Measurements from ENCODE around the gene GNB5.
"Not testable (repeated sequence)": the region's sequence is repeated elsewhere in the genome, so short reads cannot be mapped to it uniquely, and the experiment has no call there.

The GNB5 gene

GRCh38 chr15:52171807-52172206 lies 19.4 kb downstream of the GNB5 start:
- ATAC-seq (replicated peaks) (no peak), DNase-seq (no peak)
- no peaks in the 10 kb centered on the region for H3K27me3 Mint-ChIP-seq
- peaks cover 9% of the 10 kb centered on the region for H3K36me3 Mint-ChIP-seq (ENCODE audit: insufficient read depth)
- H3K4me1 Mint-ChIP-seq (ENCODE audit: low read depth in 2 of 2) = peaks cover 35 to 52% of the 10 kb centered on the region in 2 donors
- peak overlapping the region in 1 of 2 donors; percentile 55 for H3K27ac Mint-ChIP-seq
- no peaks in the 10 kb centered on the region for H3K9me3 Mint-ChIP-seq
- no peak overlapping the region for H3K4me3 Mint-ChIP-seq

- peak; percentile 67 for ATAC-seq (replicated peaks)
- H3K27ac Mint-ChIP-seq = peak overlapping the region in 1 of 2 donors; percentile 55
- H3K4me3 Mint-ChIP-seq = no peak overlapping the region
- no peaks in the 10 kb centered on the region for H3K27me3 Mint-ChIP-seq
- DNase-seq = no peak
- H3K36me3 Mint-ChIP-seq (ENCODE audit: insufficient read depth) = peaks cover 9% of the 10 kb centered on the region
- peaks cover 32 to 53% of the 10 kb centered on the region in 2 donors for H3K4me1 Mint-ChIP-seq (ENCODE audit: low read depth in 2 of 2)
- H3K9me3 Mint-ChIP-seq = no peaks in the 10 kb centered on the region
Observed at GRCh38 chr15:52171386-52171785, 19.8 kb downstream of the GNB5 start.

GRCh38 chr15:52170199-52170598 lies 21.0 kb downstream of the GNB5 start:
- H3K36me3 Mint-ChIP-seq (ENCODE audit: insufficient read depth); DNase-seq; ATAC-seq (replicated peaks); H3K27me3 Mint-ChIP-seq; H3K9me3 Mint-ChIP-seq; H3K4me3 Mint-ChIP-seq: not testable (repeated sequence)
- Mint-ChIP-seq H3K4me1 (ENCODE audit: low read depth in 2 of 2) (peaks cover 28 to 54% of the 10 kb centered on the region in 2 donors), H3K27ac (peak overlapping the region in 1 of 2 donors; percentile 25)

- H3K4me1 Mint-ChIP-seq (ENCODE audit: low read depth in 2 of 2) = peaks cover 15 to 44% of the 10 kb centered on the region in 2 donors
- not testable (repeated sequence) for H3K4me3 Mint-ChIP-seq; H3K27me3 Mint-ChIP-seq; H3K9me3 Mint-ChIP-seq; ATAC-seq (replicated peaks); DNase-seq
- H3K36me3 Mint-ChIP-seq (ENCODE audit: insufficient read depth) = peaks cover 23% of the 10 kb centered on the region
- peak overlapping the region in 1 of 2 donors; percentile 20 for H3K27ac Mint-ChIP-seq
Observed at GRCh38 chr15:52165494-52166131, 25.6 kb downstream of the GNB5 start.

GRCh38 chr15:52164631-52165265 lies 26.4 kb downstream of the GNB5 start:
- Mint-ChIP-seq H3K36me3 (ENCODE audit: insufficient read depth) (peaks cover 24% of the 10 kb centered on the region), H3K27me3 (no peaks in the 10 kb centered on the region), H3K4me1 (ENCODE audit: low read depth in 2 of 2) (peaks cover 14 to 39% of the 10 kb centered on the region in 2 donors), H3K4me3 (no peak overlapping the region), H3K9me3 (no peaks in the 10 kb centered on the region), H3K27ac (peak overlapping the region in 1 of 2 donors; percentile 41)
- peak; percentile 53 for ATAC-seq (replicated peaks)
- DNase-seq = no peak

- ATAC-seq (replicated peaks) = no peak
- peaks cover 28% of the 10 kb centered on the region for H3K36me3 Mint-ChIP-seq (ENCODE audit: insufficient read depth)
- H3K27ac Mint-ChIP-seq = peak overlapping the region in 1 of 2 donors; percentile 19
- DNase-seq = peak in 2 of 3 experiments; percentile 13 to 17
- peaks cover 13 to 33% of the 10 kb centered on the region in 2 donors for H3K4me1 Mint-ChIP-seq (ENCODE audit: low read depth in 2 of 2)
- no peak overlapping the region for H3K4me3 Mint-ChIP-seq
- H3K27me3 Mint-ChIP-seq = no peaks in the 10 kb centered on the region
- no peaks in the 10 kb centered on the region for H3K9me3 Mint-ChIP-seq
Observed at GRCh38 chr15:52163321-52164190, 27.6 kb downstream of the GNB5 start.

- Mint-ChIP-seq H3K27me3 (no peaks in the 10 kb centered on the region), H3K9me3 (no peaks in the 10 kb centered on the region), H3K4me1 (ENCODE audit: low read depth in 2 of 2) (peaks cover 12 to 27% of the 10 kb centered on the region in 2 donors), H3K27ac (peak overlapping the region in 1 of 2 donors; percentile 19), H3K36me3 (ENCODE audit: insufficient read depth) (peaks cover 34% of the 10 kb centered on the region), H3K4me3 (no peak overlapping the region)
- ATAC-seq (replicated peaks) (no peak), DNase-seq (no peak)
Observed at GRCh38 chr15:52162876-52163275, 28.3 kb downstream of the GNB5 start.

GRCh38 chr15:52162260-52162659 lies 28.9 kb downstream of the GNB5 start:
- ATAC-seq (replicated peaks) = no peak
- DNase-seq = no peak
- H3K4me3 Mint-ChIP-seq = no peak overlapping the region
- peaks cover 34% of the 10 kb centered on the region for H3K36me3 Mint-ChIP-seq (ENCODE audit: insufficient read depth)
- H3K4me1 Mint-ChIP-seq (ENCODE audit: low read depth in 2 of 2) = peaks cover 12 to 24% of the 10 kb centered on the region in 2 donors
- no peaks in the 10 kb centered on the region for H3K27me3 Mint-ChIP-seq
- no peak overlapping the region for H3K27ac Mint-ChIP-seq
- no peaks in the 10 kb centered on the region for H3K9me3 Mint-ChIP-seq

- no peak for ATAC-seq (replicated peaks)
- H3K36me3 Mint-ChIP-seq (ENCODE audit: insufficient read depth) = peaks cover 34% of the 10 kb centered on the region
- peaks cover 11 to 17% of the 10 kb centered on the region in 2 donors for H3K4me1 Mint-ChIP-seq (ENCODE audit: low read depth in 2 of 2)
- no peaks in the 10 kb centered on the region for H3K27me3 Mint-ChIP-seq
- no peak for DNase-seq
- no peak overlapping the region for H3K27ac Mint-ChIP-seq
- no peaks in the 10 kb centered on the region for H3K9me3 Mint-ChIP-seq
- no peak overlapping the region for H3K4me3 Mint-ChIP-seq
Observed at GRCh38 chr15:52161406-52161966, 29.7 kb downstream of the GNB5 start.

GRCh38 chr15:52159645-52160044 lies 31.5 kb downstream of the GNB5 start:
- DNase-seq (no peak), ATAC-seq (replicated peaks) (no peak)
- Mint-ChIP-seq H3K4me3 (no peak overlapping the region), H3K27ac (no peak overlapping the region), H3K27me3 (no peaks in the 10 kb centered on the region), H3K4me1 (ENCODE audit: low read depth in 2 of 2) (peaks cover 7 to 8% of the 10 kb centered on the region in 2 donors), H3K9me3 (no peaks in the 10 kb centered on the region), H3K36me3 (ENCODE audit: insufficient read depth) (peaks cover 43% of the 10 kb centered on the region)

GRCh38 chr15:52158084-52158765 lies 33.0 kb downstream of the GNB5 start:
- ATAC-seq (replicated peaks) (no peak), DNase-seq (no peak)
- H3K27ac Mint-ChIP-seq = no peak overlapping the region
- H3K4me3 Mint-ChIP-seq = no peak overlapping the region
- H3K4me1 Mint-ChIP-seq (ENCODE audit: low read depth in 2 of 2) = peaks cover 5 to 9% of the 10 kb centered on the region in 2 donors
- H3K9me3 Mint-ChIP-seq = no peaks in the 10 kb centered on the region
- no peaks in the 10 kb centered on the region for H3K27me3 Mint-ChIP-seq
- H3K36me3 Mint-ChIP-seq (ENCODE audit: insufficient read depth) = peaks cover 43% of the 10 kb centered on the region

GRCh38 chr15:52155878-52156277 lies 35.3 kb downstream of the GNB5 start:
- H3K36me3 Mint-ChIP-seq (ENCODE audit: insufficient read depth) = peaks cover 46% of the 10 kb centered on the region
- peak overlapping the region in 1 of 2 donors; percentile 32 for H3K27ac Mint-ChIP-seq
- DNase-seq = no peak
- peaks cover 5 to 9% of the 10 kb centered on the region in 2 donors for H3K4me1 Mint-ChIP-seq (ENCODE audit: low read depth in 2 of 2)
- no peak for ATAC-seq (replicated peaks)
- no peaks in the 10 kb centered on the region for H3K27me3 Mint-ChIP-seq
- H3K9me3 Mint-ChIP-seq = no peaks in the 10 kb centered on the region
- H3K4me3 Mint-ChIP-seq = no peak overlapping the region

Data from effector memory CD8-positive, alpha-beta T cell (primary cell).